Measurements from ENCODE around the gene DNPH1.
A peak's percentile ranks its signal among the peaks of the same experiment; 100 is the strongest.

The DNPH1 gene

GRCh38 chr6:43183441-43183840 lies 45.8 kb downstream of the DNPH1 start:
- no peak for DNase-seq (ENCODE audit: low spot score)

DNA sequence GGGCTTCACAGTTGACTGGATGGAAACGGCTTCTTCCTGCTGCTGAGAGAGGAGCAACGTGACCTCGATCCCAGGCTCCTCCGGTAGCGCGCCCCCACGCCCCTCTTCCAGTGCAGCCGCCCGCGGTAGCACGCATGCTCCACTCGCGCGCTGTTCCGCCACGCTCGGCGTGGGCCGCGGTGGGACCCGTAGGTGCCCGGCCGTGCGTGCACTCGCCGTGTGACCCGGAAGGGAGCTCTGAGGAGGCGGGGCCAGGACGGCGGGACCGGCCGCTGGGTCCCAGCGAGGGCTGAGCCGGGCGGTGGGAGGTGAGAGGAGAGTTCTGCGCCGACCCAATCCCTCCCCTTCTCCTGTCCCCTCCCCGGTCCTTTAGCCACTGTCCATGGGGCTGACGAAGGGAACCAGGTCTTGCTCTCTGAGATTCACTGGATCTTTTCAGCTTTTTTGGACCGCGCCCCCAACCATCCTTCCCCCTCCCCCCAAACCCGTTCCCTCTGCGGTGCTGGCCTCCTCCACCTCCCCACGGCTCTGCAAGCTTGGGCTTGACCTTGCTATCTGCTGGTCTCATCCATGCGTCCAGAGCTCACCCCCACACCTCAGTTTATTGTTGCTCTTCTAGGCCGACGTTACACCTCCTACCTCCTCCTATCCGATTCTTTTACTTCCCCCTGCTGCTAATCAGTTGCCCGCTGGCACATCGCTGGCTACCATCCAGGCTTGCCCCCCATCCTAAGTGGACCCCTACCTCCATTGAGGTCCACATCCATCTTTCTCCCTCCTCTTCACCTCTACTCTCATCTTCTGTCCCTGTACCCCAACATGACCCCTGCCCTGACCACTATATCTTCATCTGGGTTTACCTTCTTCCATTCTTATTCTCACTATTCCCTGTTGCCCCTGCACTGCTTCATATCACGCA lies 47.1 kb downstream of the DNPH1 start, which contains the start of gene CUL9:
Gene CUL9, plus strand, starts transcription at position 255 of the 919 bp plus-strand sequence. CDS start 2,115 bp downstream, outside the sequence.
- DNase-seq (ENCODE audit: low spot score): peak; percentile 83

DNA sequence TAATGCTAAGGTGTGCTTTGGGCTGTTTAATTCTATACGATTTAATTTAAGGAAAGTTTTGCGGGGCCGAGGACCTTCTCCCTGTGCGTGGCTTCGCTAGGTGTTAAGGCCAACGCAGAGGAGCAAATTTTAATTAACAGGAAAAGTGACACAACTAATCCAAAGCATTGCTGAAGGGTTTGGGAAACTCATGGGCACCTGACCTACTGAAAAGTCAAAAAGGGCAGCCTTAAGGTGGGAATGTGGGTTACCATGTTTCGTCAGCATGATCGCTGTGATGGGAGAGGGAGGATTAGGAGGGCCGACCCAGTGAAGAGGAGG lies 47.7 kb downstream of the DNPH1 start:
- no peak for DNase-seq (ENCODE audit: low spot score)

DNA sequence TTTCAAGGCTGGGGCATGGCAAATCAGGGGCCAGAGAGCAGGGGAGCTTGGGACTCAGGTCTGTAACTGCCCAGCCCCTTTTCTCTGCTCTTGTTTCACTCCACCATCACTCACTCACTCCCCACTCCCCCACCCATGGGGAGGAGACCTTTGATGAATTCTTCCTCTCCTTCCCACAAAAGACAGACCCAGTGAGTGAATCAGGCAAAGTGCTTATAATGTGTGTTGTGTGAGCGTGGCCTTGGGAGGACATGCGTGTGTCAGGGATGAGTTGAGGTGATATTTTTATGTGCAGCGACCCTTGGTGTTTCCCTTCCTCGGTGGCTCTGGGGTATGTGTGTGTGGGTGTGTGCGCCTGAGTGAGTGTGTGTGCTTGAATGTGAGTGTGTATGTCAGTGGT lies 48.3 kb downstream of the DNPH1 start:
- DNase-seq (ENCODE audit: low spot score): no peak

DNA sequence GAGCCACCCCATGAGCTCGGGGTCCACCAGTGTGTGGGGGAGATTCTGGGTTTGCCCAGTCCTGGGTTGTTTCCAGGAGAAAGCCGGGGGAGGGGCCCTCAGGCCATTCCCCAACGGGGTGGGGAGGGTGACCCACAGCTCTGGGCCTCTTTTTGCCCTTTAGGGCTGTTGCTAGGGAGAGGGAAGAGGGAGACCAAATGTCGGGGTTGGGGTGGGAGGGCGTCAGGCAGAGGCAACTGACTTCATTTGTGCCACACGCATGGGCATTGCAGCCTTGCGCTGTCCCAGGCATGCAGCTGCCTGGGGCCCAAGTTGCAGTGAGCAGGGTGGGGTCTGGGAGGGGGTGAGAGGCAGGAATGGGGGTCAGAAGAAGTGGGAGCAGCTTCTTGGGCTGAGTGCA lies 49.2 kb downstream of the DNPH1 start:
- DNase-seq (ENCODE audit: low spot score): no peak

DNA sequence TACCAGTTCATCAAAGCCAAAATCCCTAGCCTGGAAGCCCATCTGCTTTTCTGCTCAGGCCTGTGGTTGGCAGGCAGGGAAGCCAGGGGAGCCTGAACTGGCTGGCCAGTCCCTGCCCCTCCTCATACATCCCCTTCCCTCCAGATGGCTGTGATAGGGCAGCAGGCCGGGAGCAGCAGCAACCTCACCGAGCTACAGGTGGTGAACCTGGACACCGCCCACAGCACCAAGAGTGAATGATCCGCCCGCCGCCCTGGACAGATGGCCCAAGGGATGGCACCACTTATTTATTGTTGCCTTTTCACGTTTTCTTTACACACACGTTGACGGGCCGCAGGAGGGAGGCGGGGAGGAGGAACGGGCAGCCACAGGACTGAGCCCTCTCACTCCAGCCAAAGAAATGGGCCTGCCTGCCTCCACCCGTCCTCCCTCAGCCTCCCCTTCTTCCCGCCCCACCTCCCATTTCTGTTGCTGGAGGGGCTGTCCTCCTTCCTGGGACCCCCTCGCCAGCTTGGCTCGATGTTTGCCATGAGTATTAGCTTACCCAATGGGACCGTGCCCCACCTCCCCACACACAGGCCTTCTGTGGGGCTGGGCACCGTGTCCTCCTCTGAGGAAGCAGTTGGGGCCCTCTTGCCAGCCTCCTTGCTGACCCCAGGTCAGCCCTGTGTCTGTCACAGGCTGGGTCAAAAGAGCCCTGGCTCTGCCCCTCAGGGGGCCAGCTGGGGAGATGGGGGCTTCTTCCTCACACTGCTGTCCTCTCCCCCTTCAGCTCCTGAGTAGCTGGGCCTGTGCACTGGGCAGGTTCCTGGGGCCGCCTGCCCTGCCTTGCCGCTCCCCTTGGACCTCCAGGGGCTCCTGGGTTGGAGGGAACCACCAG lies 50.1 kb downstream of the DNPH1 start:
- DNase-seq (ENCODE audit: low spot score): no peak

- no peak for DNase-seq (ENCODE audit: low spot score)
These were observed 51.1 kb downstream of the DNPH1 start for GRCh38 chr6:43178150-43178549.

DNA sequence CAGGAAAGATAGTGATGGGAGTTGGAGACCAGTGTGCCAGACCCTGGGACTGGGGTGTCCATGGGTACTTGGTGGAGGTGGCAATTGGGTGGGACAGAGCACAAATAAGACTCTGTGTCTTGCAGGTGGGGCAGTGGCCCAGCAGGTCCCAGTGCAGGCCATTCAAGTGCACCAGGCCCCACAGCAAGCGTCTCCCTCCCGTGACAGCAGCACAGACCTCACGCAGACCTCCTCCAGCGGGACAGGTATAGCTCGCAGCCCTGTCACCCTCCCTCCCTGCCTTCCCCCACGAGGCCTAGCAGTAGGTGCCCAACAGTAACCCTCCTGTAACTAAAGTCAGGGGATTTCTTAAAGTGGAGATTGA lies 52.9 kb downstream of the DNPH1 start:
- no peak for DNase-seq (ENCODE audit: low spot score)

GRCh38 chr6:43175676-43176422 lies 53.4 kb downstream of the DNPH1 start:
- no peak for DNase-seq (ENCODE audit: low spot score)

Data from SK-N-DZ (cell line).